Endothelial cell of umbilical vein (primary cell): ENCODE measurements around the gene HABP4. TPM values are rescaled to one million over a fixed set of nuclear protein-coding genes. Genes with fewer than 3 reads are reported as not detected.

ENCODE experiments used
- BruUV-seq: library from RNA; stranded (reverse); fragments of 400-500 nt; replicated peaks from 2 replicates; lab custom pipeline; 2021; lab: Mats Ljungman, UMichigan
- CTCF ChIA-PET: fragments of 300-600, 350-600 bp; sonication (Branson Sonifier 250); formaldehyde crosslinking; loops from one replicate; lab custom pipeline; 2021; ENCODE audit warnings: antibody characterized with exemption, inconsistent platforms; lab: Charles Lee
- POLR2A ChIA-PET: fragments of 300-600, 350-600 bp; sonication (Branson Sonifier 250); formaldehyde crosslinking; loops from one replicate; lab custom pipeline; 2021; ENCODE audit warnings: antibody characterized with exemption, inconsistent platforms; lab: Charles Lee
- DNase-seq: peaks from one replicate; pipeline ENCODE4 v3.0.0-alpha.2; 2011; ENCODE audit warnings: low read depth, low spot score
- FAIRE-seq: peaks from 2 replicates; lab custom pipeline; 2011; peaks lifted over from hg19 to GRCh38; lab: Jason Lieb, UNC
- H2AFZ ChIP-seq: 2 replicates; pipeline ENCODE4 v1.6.0; 2012; ENCODE audit warnings: low read depth, low read length, control low read depth, inconsistent platforms
- H3K27ac ChIP-seq: 2 replicates; pipeline ENCODE4 v1.5.1; 2011; ENCODE audit warnings: low read depth, mild to moderate bottlenecking, control low read depth, low read length, moderate library complexity; ENCODE audit not compliant: insufficient read depth
- H3K27me3 ChIP-seq, 2 experiments: 2 replicates each; pipeline versions ENCODE4 v1.6.0 to v1.6.1; 2011; ENCODE audit warnings: low read length in 2 of 2, mixed read lengths in 1 of 2; ENCODE audit not compliant: control insufficient read depth in 2 of 2, insufficient read depth in 2 of 2
- H3K36me3 ChIP-seq, 2 experiments: 2 replicates in 1 of 2; 3 replicates in 1 of 2; pipeline ENCODE4 v1.5.1; 2011; ENCODE audit warnings: low read length in 2 of 2, mild to moderate bottlenecking in 1 of 2, moderate library complexity in 1 of 2; ENCODE audit not compliant: control insufficient read depth in 2 of 2, insufficient read depth in 2 of 2; ENCODE audit errors: extremely low read depth in 1 of 2
- H3K4me1 ChIP-seq: 3 replicates; pipeline ENCODE4 v1.5.1; 2011; ENCODE audit warnings: mild to moderate bottlenecking, low read length; ENCODE audit not compliant: control insufficient read depth, insufficient read depth; ENCODE audit errors: extremely low read depth
- H3K4me2 ChIP-seq: 2 replicates; pipeline ENCODE4 v1.6.1; 2011; ENCODE audit warnings: low read length, control low read depth, mixed read lengths; ENCODE audit not compliant: insufficient read depth
- H3K4me3 ChIP-seq, 3 experiments: fragments of 200-600 bp in 1 of 3; sonication (generic), shearing (Covaris generic) in 1 of 3; replicated peaks in 1 of 3; 2 replicates each; pipeline ENCODE4 v1.5.1; 2011 to 2016; ENCODE audit warnings: control low read depth in 3 of 3, low read length in 3 of 3, mild to moderate bottlenecking in 2 of 3, inconsistent platforms in 1 of 3, low read depth in 1 of 3, moderate library complexity in 1 of 3; ENCODE audit not compliant: insufficient read depth in 1 of 3
- H3K79me2 ChIP-seq: 2 replicates; pipeline ENCODE4 v1.6.0; 2012; ENCODE audit warnings: low read length, inconsistent platforms; ENCODE audit not compliant: control insufficient read depth, insufficient read depth
- H3K9ac ChIP-seq: replicated peaks from 2 replicates; pipeline ENCODE3; 2011; ENCODE audit warnings: low read length, control low read depth; ENCODE audit not compliant: insufficient read depth; ENCODE audit errors: extremely low read depth
- H3K9me1 ChIP-seq: replicated peaks from 3 replicates; pipeline ENCODE4 v1.6.0; 2011; ENCODE audit warnings: mild to moderate bottlenecking, low read length; ENCODE audit not compliant: control insufficient read depth, insufficient read depth; ENCODE audit errors: extremely low read depth
- H3K9me3 ChIP-seq: replicated peaks from 2 replicates; pipeline ENCODE4 v1.5.1; 2012; ENCODE audit warnings: low read length, inconsistent platforms; ENCODE audit not compliant: control insufficient read depth, insufficient read depth
- H4K20me1 ChIP-seq: replicated peaks from 2 replicates; pipeline ENCODE3; 2011; ENCODE audit warnings: mild to moderate bottlenecking, low read length; ENCODE audit not compliant: control insufficient read depth, insufficient read depth; ENCODE audit errors: extremely low read depth
- EZH2 ChIP-seq: IDR thresholded peaks from 2 replicates; pipeline ENCODE4 v1.6.1; 2012; ENCODE audit warnings: borderline replicate concordance, low read depth, mild to moderate bottlenecking, moderate library complexity, low read length, inconsistent platforms; ENCODE audit not compliant: severe bottlenecking
- FOS ChIP-seq: IDR thresholded peaks from 2 replicates; pipeline ENCODE4 v1.6.1; 2011; ENCODE audit warnings: mild to moderate bottlenecking, low read length, moderate library complexity, borderline replicate concordance; ENCODE audit not compliant: insufficient read depth
- GATA2 ChIP-seq: IDR thresholded peaks from 2 replicates; pipeline ENCODE4 v1.7.0; 2011; ENCODE audit warnings: low read depth, mild to moderate bottlenecking, moderate library complexity, mixed read lengths, low read length; ENCODE audit not compliant: insufficient read length, insufficient read depth
- JUN ChIP-seq: IDR thresholded peaks from 2 replicates; pipeline ENCODE4 v1.6.1; 2011; ENCODE audit warnings: borderline replicate concordance, low read depth; ENCODE audit not compliant: insufficient read length, insufficient read depth
- MAX ChIP-seq: IDR thresholded peaks from 2 replicates; pipeline ENCODE4 v1.6.1; 2011; ENCODE audit not compliant: insufficient read depth, insufficient read length
- MYC ChIP-seq: IDR thresholded peaks from one replicate; pipeline ENCODE4 v1.6.1; 2011; ENCODE audit warnings: mild to moderate bottlenecking, low read depth, low read length
- POLR2A ChIP-seq: IDR thresholded peaks from 2 replicates; pipeline ENCODE4 v1.6.1; 2012; ENCODE audit warnings: low read depth, mild to moderate bottlenecking, control low read depth, low read length
- POLR2AphosphoS5 ChIP-seq: IDR thresholded peaks from 2 replicates; pipeline ENCODE4 v1.6.1; 2012; ENCODE audit warnings: low read depth, mild to moderate bottlenecking, control low read depth, low read length, moderate library complexity; ENCODE audit not compliant: insufficient read depth
- dilution Hi-C: fragments of 300-500 bp; cut with MboI; formaldehyde crosslinking; loops from one replicate; pipeline ENCODE4 v1.15.0; 2019; ENCODE audit warnings: low sequenced_read_pairs; ENCODE audit not compliant: extremely low pct_ligation_motif_present
- intact Hi-C: fragments of 100-400 bp; cut with micrococcal nuclease; formaldehyde crosslinking; loops from one replicate; pipeline ENCODE4 v1.10.0; 2022
- polyA plus RNA-seq, 4 experiments: library from polyadenylated mRNA; depleted of rRNA in 3 of 4; stranded (reverse) in 3 of 4; unstranded in 1 of 4; fragments of >200 nt; gene quantifications; 2 replicates each; pipeline versions ENCODE4 v1.2.1 to v1.2.3, GENCODE V29; 2011 to 2012; ENCODE audit warnings: missing spikeins in 1 of 4
- total RNA-seq: library from RNA; stranded (reverse); gene quantifications from 2 replicates; pipeline ENCODE4 v1.2.3, GENCODE V29; 2021
- TF ChIP-seq, protein P1 (sequence below), 2 donors: IDR thresholded peaks; 1 replicate in 1 of 2; 2 replicates in 1 of 2; pipeline ENCODE4 v1.5.1; 2011; ENCODE audit warnings: low read length in 2 of 2, mild to moderate bottlenecking in 2 of 2, moderate library complexity in 2 of 2, control low read depth in 1 of 2, inconsistent platforms in 1 of 2, low read depth in 1 of 2; ENCODE audit not compliant: insufficient read depth in 1 of 2; ENCODE audit errors: extremely low read depth in 1 of 2

HABP4 gene
- total and polyA plus RNA-seq, 2 donors (not counting 3 experiments of a cell fraction or from before 2014, with no cell fraction given): 4.6 to 11.1 TPM

GRCh38 chr9:96437454-96437853 lies 12.5 kb upstream of the HABP4 start:
- no peaks in the 10 kb centered on the region for H3K27me3 ChIP-seq
- CTCF ChIA-PET: no interaction called here

More at GRCh38 chr9:96437454-96437853, 12.5 kb upstream of the HABP4 start:
- no peaks in the 10 kb centered on the region for H3K9me1 ChIP-seq
- H3K9me3 ChIP-seq: no peaks in the 10 kb centered on the region
- no peaks in the 10 kb centered on the region for H3K36me3 ChIP-seq
- H3K27ac ChIP-seq: no peak overlapping the region
- POLR2A ChIA-PET: no interaction called here
- DNase-seq (no peak), FAIRE-seq (no peak)
- TF ChIP-seq GATA2 (no peak), POLR2A (no peak), JUN (no peak), MYC (no peak), MAX (no peak), POLR2AphosphoS5 (no peak), FOS (no peak), EZH2 (no peak)
- TF ChIP-seq, protein P1, sequence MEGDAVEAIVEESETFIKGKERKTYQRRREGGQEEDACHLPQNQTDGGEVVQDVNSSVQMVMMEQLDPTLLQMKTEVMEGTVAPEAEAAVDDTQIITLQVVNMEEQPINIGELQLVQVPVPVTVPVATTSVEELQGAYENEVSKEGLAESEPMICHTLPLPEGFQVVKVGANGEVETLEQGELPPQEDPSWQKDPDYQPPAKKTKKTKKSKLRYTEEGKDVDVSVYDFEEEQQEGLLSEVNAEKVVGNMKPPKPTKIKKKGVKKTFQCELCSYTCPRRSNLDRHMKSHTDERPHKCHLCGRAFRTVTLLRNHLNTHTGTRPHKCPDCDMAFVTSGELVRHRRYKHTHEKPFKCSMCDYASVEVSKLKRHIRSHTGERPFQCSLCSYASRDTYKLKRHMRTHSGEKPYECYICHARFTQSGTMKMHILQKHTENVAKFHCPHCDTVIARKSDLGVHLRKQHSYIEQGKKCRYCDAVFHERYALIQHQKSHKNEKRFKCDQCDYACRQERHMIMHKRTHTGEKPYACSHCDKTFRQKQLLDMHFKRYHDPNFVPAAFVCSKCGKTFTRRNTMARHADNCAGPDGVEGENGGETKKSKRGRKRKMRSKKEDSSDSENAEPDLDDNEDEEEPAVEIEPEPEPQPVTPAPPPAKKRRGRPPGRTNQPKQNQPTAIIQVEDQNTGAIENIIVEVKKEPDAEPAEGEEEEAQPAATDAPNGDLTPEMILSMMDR (IDR thresholded peaks at IDR 0.05; ENCODE audit: extremely low read depth in 1 of 2, insufficient read depth in 1 of 2, low read depth in 1 of 2, low read length in 2 of 2): no peak
- no peaks in the 10 kb centered on the region for H4K20me1 ChIP-seq
- BruUV-seq: no TSS peak
- intact Hi-C loops: no loop called here
- no peaks in the 10 kb centered on the region for H3K79me2 ChIP-seq
- no peak overlapping the region for H3K4me2 ChIP-seq
- no peak overlapping the region for H3K4me3 ChIP-seq
- dilution Hi-C loops: no loop called here
- H3K9ac ChIP-seq: no peak overlapping the region
- H2AFZ ChIP-seq: no peak overlapping the region
- no peaks in the 10 kb centered on the region for H3K4me1 ChIP-seq
